Mammary epithelial cell (primary cell): ENCODE results near the gene MXRA8.

Source experiments
- CTCF ChIP-seq, 2 donors: IDR thresholded peaks in 1 of 2; conservative IDR thresholded peaks in 1 of 2; 2 replicates each; pipeline ENCODE4 v1.5.1; 2011 to 2012; ENCODE audit warnings: inconsistent platforms in 2 of 2, low read length in 2 of 2, mild to moderate bottlenecking in 2 of 2, control low read depth in 1 of 2, low read depth in 1 of 2; ENCODE audit not compliant: insufficient read depth in 1 of 2; ENCODE audit errors: extremely low read depth in 1 of 2
- EZH2 ChIP-seq: IDR thresholded peaks from 2 replicates; pipeline ENCODE4 v1.6.1; 2012; ENCODE audit warnings: low read length, inconsistent platforms, borderline replicate concordance

GRCh38 chr1:1367315-1367714 lies 9.0 kb upstream of the MXRA8 start:
- TF ChIP-seq CTCF (conservative IDR thresholded peaks at IDR 0.05 in 1 of 2, IDR thresholded peaks at IDR 0.05 in 1 of 2; ENCODE audit: extremely low read depth in 1 of 2, insufficient read depth in 1 of 2, low read depth in 1 of 2, low read length in 2 of 2) (no peak), EZH2 (no peak)
